AG09319 (cell line): Measurements from ENCODE around the gene GLIPR2.

Experiments used
- DNase-seq: peaks from one replicate; pipeline ENCODE4 v3.0.0-alpha.2; 2010; ENCODE audit warnings: low read depth; ENCODE audit errors: extremely low read depth
- CTCF ChIP-seq: IDR thresholded peaks from 2 replicates; pipeline ENCODE4 v1.5.1; 2011; ENCODE audit warnings: low read depth, mild to moderate bottlenecking, inconsistent platforms, low read length, moderate library complexity

The GLIPR2 gene

GRCh38 chr9:36132086-36132485 lies 4.4 kb upstream of the GLIPR2 start:
- TF ChIP-seq CTCF = no peak
- no peak for DNase-seq

GRCh38 chr9:36134761-36135505 lies 1.6 kb upstream of the GLIPR2 start:
- TF ChIP-seq CTCF = no peak
- DNase-seq = no peak

DNA sequence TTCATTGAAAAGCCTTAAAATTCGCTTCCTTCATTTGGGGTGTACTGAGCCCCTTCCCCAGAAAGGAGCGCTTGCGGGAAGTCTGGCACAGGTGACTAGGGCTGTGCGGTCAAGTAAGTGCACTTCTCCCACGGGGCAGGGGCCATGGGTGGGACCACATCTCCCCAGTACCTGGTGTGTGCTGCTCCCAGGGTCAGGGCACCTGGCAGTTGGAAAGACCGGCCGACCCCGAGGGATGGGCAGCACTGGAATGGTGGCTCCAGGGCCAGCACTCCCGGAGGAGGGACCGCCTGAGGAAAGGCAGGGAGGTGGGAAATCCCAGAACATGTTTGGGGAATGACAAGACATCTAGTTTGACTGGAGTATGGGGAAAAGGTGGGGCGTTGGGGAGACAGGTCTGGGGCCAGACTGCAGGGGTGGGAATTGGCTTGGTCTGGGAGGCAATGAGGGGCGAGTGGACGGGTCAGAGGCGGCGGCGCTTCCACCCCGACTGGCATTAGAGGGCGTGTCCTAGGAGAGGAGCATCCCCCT lies 727 bp upstream of the GLIPR2 start:
- no peak for DNase-seq
- no peak for TF ChIP-seq CTCF

GRCh38 chr9:36136894-36137391 lies 410 bp downstream of the GLIPR2 start:
- no peak for TF ChIP-seq CTCF
- DNase-seq = no peak

DNA sequence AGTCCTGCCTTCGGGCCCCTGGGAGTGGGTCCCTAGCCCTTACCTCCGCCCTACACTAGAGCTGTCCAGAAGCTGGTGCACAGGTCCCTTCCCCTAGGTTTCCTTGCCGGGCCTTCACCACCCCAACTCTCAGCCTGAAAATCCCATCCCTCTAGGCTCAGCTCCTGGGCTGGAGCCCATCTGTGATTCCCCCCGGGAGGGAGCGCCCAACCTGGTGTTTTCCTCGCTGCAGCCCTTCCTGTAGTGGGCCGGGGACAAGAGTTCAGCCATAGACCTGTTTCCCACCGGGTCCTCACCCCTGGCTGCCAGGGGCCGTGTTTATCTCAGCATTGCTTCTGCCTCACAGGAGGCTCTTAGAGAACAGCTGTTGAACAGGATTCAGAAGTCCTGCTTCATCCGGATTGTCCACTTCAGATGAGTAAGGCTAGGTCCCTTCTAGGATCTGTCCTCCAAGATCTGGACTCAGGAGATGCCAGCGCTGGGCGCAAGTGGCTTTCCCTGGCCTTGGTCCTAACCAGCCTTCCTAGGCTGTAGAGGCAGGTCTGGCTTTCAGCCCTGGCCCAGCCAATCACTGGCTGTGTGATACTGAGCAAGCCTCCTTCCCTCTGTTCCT lies 965 bp downstream of the GLIPR2 start:
- no peak for TF ChIP-seq CTCF
- DNase-seq = no peak

- DNase-seq = no peak
- no peak for TF ChIP-seq CTCF
Measured at GRCh38 chr9:36138496-36138895, 2.0 kb downstream of the GLIPR2 start.

DNA sequence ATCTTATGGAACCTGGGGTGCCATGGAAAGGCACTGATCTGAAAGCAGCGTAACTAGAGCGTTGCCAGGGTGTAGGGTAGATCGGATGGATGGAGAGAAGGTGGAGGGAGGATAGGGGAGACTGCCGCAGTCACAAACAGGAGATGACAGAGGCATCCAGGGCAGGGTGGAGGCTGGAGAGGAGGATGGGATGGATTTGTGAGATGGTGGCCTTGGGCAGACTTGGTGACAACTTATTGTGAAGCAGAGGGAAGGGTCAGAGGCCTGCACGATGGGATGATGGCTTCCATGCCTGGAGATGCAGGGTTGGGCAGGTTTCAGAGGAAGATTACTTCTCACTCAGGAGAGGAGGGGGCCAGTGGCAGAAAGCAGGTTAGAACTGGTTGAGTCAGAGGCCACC lies 2.4 kb downstream of the GLIPR2 start:
- TF ChIP-seq CTCF = no peak
- no peak for DNase-seq
